HEK293 (cell line): ENCODE data around the gene ASCC3.

Experiments used
- CTCF ChIP-seq: fragments of 450-650 bp; formaldehyde crosslinking; IDR thresholded peaks from 2 replicates; pipeline ENCODE4 v1.5.1; 2016; ENCODE audit warnings: missing biosample characterization, missing genetic modification characterization
- TF ChIP-seq, protein P1 (sequence below): fragments of 450-650 bp; formaldehyde crosslinking; IDR thresholded peaks from 2 replicates; pipeline ENCODE4 v1.5.1; 2016; ENCODE audit warnings: missing biosample characterization, missing genetic modification characterization, low read depth

DNA sequence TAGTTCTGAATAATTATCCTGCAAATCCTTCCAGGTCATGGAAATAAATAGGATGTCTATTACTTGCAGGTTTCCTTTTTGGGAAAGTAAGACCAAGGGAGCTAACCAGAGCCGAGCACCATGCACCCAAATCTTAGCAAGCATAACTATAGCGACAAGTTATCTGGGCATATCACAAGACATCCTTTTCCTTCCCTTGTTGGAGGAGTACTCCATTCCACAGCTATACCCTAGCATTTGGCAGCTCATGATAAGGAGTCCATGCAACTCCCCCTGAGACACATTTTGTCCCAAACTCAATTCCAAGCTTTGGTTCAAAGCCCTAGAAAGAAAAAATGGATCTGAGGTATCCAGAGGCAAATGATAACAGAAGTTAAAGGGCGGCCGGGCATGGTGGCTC, 16.5 kb upstream of the ASCC3 start:
- TF ChIP-seq CTCF (tag by site-specific recombination): no peak
- TF ChIP-seq, protein P1, sequence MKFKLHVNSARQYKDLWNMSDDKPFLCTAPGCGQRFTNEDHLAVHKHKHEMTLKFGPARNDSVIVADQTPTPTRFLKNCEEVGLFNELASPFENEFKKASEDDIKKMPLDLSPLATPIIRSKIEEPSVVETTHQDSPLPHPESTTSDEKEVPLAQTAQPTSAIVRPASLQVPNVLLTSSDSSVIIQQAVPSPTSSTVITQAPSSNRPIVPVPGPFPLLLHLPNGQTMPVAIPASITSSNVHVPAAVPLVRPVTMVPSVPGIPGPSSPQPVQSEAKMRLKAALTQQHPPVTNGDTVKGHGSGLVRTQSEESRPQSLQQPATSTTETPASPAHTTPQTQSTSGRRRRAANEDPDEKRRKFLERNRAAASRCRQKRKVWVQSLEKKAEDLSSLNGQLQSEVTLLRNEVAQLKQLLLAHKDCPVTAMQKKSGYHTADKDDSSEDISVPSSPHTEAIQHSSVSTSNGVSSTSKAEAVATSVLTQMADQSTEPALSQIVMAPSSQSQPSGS (tag by site-specific recombination): no peak
